Measurements from ENCODE around the gene NT5DC4. TPM values are rescaled to one million over a fixed set of nuclear protein-coding genes. Genes with fewer than 3 reads are reported as not detected.
A peak's percentile ranks its signal among the peaks of the same experiment; 100 is the strongest.
"Not testable (repeated sequence)": the region's sequence is repeated elsewhere in the genome, so short reads cannot be mapped to it uniquely, and the experiment has no call there.

The NT5DC4 gene
- polyA plus RNA-seq, 1 donor, result 2.6 TPM

DNA sequence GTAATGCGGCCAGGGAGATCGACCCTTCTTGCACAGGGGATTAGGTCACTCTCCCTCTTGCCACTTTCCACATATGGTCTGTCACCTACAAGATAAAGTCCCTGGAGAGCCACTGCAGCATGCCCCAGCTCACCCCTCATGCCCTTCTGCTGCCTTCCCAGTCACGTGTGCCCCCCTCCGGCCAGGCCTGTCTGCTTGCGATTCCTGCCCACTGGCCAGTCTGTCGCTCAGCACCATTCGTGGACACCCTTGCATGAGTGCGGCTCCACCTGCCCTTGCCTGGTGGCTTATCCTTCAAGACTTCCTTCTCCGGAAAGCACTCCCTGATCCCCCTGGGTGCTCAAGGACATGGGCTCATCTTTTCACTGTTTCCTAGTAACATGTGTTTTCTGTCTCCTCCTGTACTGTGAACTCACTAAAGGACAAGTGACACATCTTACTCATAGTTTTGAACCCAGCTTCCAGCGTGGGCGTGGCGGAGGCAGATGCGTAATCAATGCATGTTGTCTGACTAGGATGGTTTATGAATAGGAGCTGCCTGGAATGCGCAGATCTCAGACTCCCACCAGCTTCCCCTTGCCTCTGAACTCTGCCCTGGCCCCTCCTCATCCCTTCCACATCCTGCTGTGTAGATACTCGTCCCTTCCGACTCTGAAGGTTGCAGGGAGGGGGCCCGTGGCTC is 7.8 kb upstream of the NT5DC4 start:
- Histone ChIP-seq H3K9me3 (ENCODE audit: control insufficient read depth, low read depth, low read length) (no peaks in the 10 kb centered on the region), H3K36me3 (ENCODE audit: control insufficient read depth, insufficient read depth, low read length) (no peaks in the 10 kb centered on the region), H3K27ac (ENCODE audit: low read length) (no peak overlapping the region), H3K4me1 (ENCODE audit: control insufficient read depth, insufficient read depth, low read length) (peaks cover 3% of the 10 kb centered on the region), H3K4me3 (ENCODE audit: low read length) (no peak overlapping the region), H3K27me3 (ENCODE audit: control insufficient read depth, insufficient read depth, low read length) (peaks cover 2% of the 10 kb centered on the region)
- no CpG with 5 or more reads among the region's 17 CpGs for WGBS (ENCODE audit: insufficient coverage, low lambda C conversion rate)
- peak in 1 of 2 donors; percentile 34 for DNase-seq

DNA sequence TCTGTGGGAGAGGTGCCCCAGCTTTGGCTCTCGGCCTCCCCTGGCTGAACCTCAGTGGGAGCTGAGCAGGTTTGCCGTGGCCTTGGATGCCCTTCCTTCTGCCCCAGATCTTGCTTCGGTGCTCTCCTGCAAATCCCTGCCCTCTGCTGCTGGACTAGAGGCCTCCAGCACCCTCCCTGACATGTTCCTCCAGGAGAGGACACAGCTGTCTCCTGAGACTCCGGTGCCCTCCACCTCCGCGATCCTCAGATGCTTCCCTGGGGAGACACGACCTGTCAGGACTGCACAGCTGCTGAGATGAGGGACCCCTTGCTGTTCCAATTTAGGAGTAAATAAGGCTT is 7.3 kb upstream of the NT5DC4 start:
- no peaks in the 10 kb centered on the region for H3K36me3 ChIP-seq (ENCODE audit: control insufficient read depth, insufficient read depth, low read length)
- DNase-seq, result no peak
- H3K27ac ChIP-seq (ENCODE audit: low read length), result no peak overlapping the region
- H3K9me3 ChIP-seq (ENCODE audit: control insufficient read depth, low read depth, low read length), result no peaks in the 10 kb centered on the region
- H3K27me3 ChIP-seq (ENCODE audit: control insufficient read depth, insufficient read depth, low read length), result peaks cover 2% of the 10 kb centered on the region
- H3K4me1 ChIP-seq (ENCODE audit: control insufficient read depth, insufficient read depth, low read length), result peaks cover 3% of the 10 kb centered on the region
- H3K4me3 ChIP-seq (ENCODE audit: low read length), result no peak overlapping the region
- WGBS (ENCODE audit: insufficient coverage, low lambda C conversion rate), result no CpG with 5 or more reads among the region's 7 CpGs

DNA sequence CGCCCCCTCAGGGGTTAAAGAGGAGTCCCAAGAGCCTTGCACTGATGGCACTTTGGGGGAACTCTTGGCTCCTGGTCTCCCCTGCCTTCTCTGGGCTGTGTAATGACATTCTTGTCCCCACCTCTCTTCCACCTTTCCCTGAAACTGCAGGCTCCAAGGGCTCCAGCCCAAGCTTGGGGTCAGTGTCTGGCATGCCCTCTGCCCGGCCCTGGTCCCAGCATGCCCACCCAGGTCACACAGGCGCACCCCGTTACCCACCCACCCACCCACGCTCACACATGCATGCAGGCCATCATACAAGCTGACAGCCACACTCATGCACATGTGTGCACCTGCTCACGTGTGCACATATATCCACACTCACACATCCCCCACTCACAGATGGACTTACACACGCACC is 6.9 kb upstream of the NT5DC4 start:
- H3K9me3 ChIP-seq (ENCODE audit: control insufficient read depth, low read depth, low read length), result no peaks in the 10 kb centered on the region
- no CpG with 5 or more reads among the region's 7 CpGs for WGBS (ENCODE audit: insufficient coverage, low lambda C conversion rate)
- no peak overlapping the region for H3K4me3 ChIP-seq (ENCODE audit: low read length)
- H3K27ac ChIP-seq (ENCODE audit: low read length), result no peak overlapping the region
- H3K4me1 ChIP-seq (ENCODE audit: control insufficient read depth, insufficient read depth, low read length), result peaks cover 3% of the 10 kb centered on the region
- H3K36me3 ChIP-seq (ENCODE audit: control insufficient read depth, insufficient read depth, low read length), result no peaks in the 10 kb centered on the region
- DNase-seq, result no peak
- H3K27me3 ChIP-seq (ENCODE audit: control insufficient read depth, insufficient read depth, low read length), result peaks cover 2% of the 10 kb centered on the region

DNA sequence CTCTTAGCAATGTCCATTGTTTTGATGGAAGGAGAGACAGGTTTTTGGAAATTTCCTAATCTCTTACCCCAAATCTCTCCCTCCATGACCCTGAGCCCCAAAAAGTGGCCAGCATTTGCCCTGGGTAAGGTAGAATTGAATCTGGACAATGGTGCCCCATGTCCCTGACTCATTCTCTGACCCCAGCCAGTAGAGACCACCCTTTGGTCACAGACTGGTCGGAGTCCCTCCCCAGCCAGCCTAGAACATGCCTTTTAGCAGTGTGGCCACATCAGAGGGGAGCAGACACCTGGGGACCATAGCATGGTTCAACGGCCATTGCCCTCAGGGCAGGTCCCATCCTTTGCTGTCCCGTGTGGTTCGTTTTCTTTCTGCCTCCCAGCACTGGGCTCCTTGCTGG is 6.5 kb upstream of the NT5DC4 start:
- no peak for DNase-seq

DNA sequence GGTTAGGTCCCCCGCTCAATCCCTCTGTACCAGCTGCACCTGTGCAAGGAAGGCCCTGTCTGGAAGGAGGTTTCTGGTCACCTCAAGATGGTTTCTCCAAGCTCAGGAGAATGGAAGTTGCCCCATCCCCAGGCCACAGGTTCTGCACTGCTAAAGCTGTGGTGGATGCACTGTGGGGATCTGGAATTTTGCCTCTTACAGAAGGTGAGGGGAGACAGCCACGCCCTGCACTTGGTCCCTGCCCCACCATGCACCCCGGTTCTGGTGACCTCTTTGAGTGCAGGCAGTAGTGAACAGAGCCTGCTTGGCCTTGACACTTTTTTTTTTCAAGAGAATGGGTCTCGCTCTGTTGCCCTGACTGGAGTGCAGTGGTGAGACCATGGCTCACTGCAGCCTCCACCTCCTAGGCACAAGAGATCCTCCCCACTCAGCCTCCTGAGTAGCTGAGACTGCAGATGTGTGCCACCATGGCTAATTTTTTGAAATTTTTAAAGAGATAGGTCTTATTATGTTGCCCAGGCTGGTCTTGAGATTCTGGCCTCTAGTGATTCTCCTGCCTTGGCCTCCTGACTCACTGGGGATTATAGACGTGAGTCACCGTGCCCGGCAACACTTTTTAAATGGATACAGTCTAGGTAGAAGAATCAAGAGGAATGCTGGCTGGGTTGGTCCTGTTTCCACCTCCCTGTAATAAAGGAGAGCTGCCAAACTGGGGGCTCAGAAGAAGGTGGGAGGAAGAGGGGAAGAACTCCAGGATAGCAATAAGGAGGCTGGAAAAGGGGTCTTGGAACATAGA is 5.8 kb upstream of the NT5DC4 start:
- Histone ChIP-seq H3K4me3 (ENCODE audit: low read length) (no peak overlapping the region), H3K9me3 (ENCODE audit: control insufficient read depth, low read depth, low read length) (no peaks in the 10 kb centered on the region), H3K36me3 (ENCODE audit: control insufficient read depth, insufficient read depth, low read length) (no peaks in the 10 kb centered on the region), H3K27ac (ENCODE audit: low read length) (no peak overlapping the region), H3K4me1 (ENCODE audit: control insufficient read depth, insufficient read depth, low read length) (peaks cover 3% of the 10 kb centered on the region), H3K27me3 (ENCODE audit: control insufficient read depth, insufficient read depth, low read length) (peaks cover 2% of the 10 kb centered on the region)
- DNase-seq, result no peak
- WGBS (ENCODE audit: insufficient coverage, low lambda C conversion rate), result no CpG with 5 or more reads among the region's 7 CpGs

More for the DNA sequence above, 6.5 kb upstream of the NT5DC4 start:
- peaks cover 3% of the 10 kb centered on the region for H3K4me1 ChIP-seq (ENCODE audit: control insufficient read depth, insufficient read depth, low read length)
- no peaks in the 10 kb centered on the region for H3K36me3 ChIP-seq (ENCODE audit: control insufficient read depth, insufficient read depth, low read length)
- no peak overlapping the region for H3K27ac ChIP-seq (ENCODE audit: low read length)
- WGBS (ENCODE audit: insufficient coverage, low lambda C conversion rate), result no CpG with 5 or more reads among the region's 4 CpGs
- peaks cover 2% of the 10 kb centered on the region for H3K27me3 ChIP-seq (ENCODE audit: control insufficient read depth, insufficient read depth, low read length)
- H3K9me3 ChIP-seq (ENCODE audit: control insufficient read depth, low read depth, low read length), result no peaks in the 10 kb centered on the region
- H3K4me3 ChIP-seq (ENCODE audit: low read length), result no peak overlapping the region

DNA sequence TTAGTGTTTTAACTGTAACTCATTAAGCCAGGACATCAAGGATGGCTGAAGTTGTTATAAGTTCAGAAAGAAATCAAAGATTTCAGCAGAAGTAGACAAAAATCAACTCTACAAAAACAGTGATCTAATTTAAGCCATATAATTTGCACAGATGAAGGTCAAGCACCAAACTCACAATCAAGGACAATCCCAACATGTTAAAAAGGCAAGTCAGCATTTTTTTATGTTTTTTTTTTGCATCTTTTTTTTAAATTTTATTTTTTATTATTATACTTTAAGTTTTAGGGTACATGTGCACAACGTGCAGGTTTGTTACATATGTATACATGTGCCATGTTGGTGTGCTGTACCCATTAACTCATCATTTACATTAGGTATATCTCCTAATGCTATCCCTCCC is 4.7 kb upstream of the NT5DC4 start:
- H3K9me3 ChIP-seq (ENCODE audit: control insufficient read depth, low read depth, low read length); H3K36me3 ChIP-seq (ENCODE audit: control insufficient read depth, insufficient read depth, low read length); H3K27me3 ChIP-seq (ENCODE audit: control insufficient read depth, insufficient read depth, low read length); H3K4me1 ChIP-seq (ENCODE audit: control insufficient read depth, insufficient read depth, low read length); H3K4me3 ChIP-seq (ENCODE audit: low read length); H3K27ac ChIP-seq (ENCODE audit: low read length); DNase-seq: not testable (repeated sequence)
- no CpG with 5 or more reads among the region's 1 CpG for WGBS (ENCODE audit: insufficient coverage, low lambda C conversion rate)

DNA sequence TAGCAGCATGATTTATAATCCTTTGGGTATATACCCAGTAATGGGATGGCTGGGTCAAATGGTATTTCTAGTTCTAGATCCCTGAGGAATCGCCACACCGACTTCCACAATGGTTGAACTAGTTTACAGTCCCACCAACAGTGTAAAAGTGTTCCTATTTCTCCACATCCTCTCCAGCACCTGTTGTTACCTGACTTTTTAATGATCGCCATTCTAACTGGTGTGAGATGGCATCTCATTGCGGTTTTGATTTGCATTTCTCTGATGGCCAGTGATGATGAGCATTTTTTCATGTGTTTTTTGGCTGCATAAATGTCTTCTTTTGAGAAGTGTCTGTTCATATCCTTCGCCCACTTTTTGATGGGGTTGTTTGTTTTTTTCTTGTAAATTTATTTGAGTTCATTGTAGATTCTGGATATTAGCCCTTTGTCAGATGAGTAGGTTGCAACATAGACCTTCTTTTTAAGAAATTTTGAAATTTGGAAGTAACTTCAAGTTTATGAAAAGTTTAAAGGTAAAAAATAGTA is 3.9 kb upstream of the NT5DC4 start:
- no CpG with 5 or more reads among the region's 5 CpGs for WGBS (ENCODE audit: insufficient coverage, low lambda C conversion rate)
- H3K36me3 ChIP-seq (ENCODE audit: control insufficient read depth, insufficient read depth, low read length); DNase-seq; H3K4me1 ChIP-seq (ENCODE audit: control insufficient read depth, insufficient read depth, low read length); H3K9me3 ChIP-seq (ENCODE audit: control insufficient read depth, low read depth, low read length); H3K27ac ChIP-seq (ENCODE audit: low read length); H3K4me3 ChIP-seq (ENCODE audit: low read length); H3K27me3 ChIP-seq (ENCODE audit: control insufficient read depth, insufficient read depth, low read length): not testable (repeated sequence)

DNA sequence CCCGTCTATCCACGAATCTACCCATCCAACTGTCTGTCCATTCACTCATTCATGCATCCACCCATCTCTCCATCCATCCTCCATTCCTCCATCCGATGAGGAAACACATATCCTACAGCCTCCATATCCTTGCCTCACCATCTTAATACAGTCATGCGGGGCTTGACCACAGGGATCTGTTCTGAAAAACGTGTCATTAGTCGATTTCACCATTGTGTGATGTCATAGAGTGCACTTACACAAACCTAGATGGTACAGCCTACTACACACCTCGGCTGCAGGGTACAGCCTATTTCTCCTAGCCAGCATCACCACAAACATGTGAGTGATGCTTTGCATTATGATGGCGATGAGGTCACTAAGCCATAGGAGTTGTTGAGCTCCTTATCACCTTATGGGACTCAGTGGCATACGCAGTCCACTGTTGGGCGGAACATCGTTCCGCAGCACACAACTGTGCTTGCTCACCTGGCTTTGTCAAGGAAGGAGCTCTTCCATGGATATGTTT is 1.9 kb upstream of the NT5DC4 start:
- no peaks in the 10 kb centered on the region for H3K9me3 ChIP-seq (ENCODE audit: control insufficient read depth, low read depth, low read length)
- H3K27me3 ChIP-seq (ENCODE audit: control insufficient read depth, insufficient read depth, low read length), result peaks cover 2% of the 10 kb centered on the region
- H3K36me3 ChIP-seq (ENCODE audit: control insufficient read depth, insufficient read depth, low read length), result no peaks in the 10 kb centered on the region
- WGBS (ENCODE audit: insufficient coverage, low lambda C conversion rate), result 90% methylated on average over 2 of the region's 12 CpGs
- no peaks in the 10 kb centered on the region for H3K4me1 ChIP-seq (ENCODE audit: control insufficient read depth, insufficient read depth, low read length)
- DNase-seq, result no peak
- no peak overlapping the region for H3K4me3 ChIP-seq (ENCODE audit: low read length)
- H3K27ac ChIP-seq (ENCODE audit: low read length), result no peak overlapping the region

DNA sequence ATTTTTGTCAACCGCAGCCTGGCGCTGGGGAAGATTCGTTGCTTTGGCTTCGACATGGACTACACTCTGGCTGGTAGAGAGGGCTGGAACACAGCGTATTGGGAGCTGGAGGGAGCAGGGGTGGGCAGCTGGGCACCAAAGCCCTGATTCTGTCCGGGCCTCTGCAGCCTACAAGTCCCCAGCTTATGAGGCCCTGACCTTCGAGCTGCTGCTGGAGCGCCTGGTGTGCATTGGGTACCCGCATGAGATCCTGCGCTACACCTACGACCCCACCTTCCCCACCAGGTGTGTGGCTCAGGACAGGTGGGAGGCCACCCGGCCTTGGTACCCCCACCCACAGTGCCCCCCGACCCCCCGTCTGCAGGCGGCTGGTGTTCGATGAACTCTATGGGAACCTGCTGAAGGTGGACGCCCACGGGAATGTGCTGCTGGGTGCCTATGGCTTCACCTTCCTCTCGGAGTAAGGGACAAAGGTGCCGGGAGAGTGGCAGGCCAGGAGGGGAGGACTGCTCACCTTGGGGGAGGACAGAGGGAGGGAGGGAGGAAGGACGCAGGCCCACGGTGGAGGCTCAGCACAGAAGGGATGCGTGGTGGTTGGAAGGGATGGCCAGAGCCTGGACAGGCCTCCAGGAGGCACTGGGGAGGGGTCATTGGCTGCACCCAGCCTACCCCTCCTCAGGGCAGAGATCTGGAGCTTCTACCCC is 1.2 kb downstream of the NT5DC4 start:
- WGBS (ENCODE audit: insufficient coverage, low lambda C conversion rate), result no CpG with 5 or more reads among the region's 23 CpGs
- H3K9me3 ChIP-seq (ENCODE audit: control insufficient read depth, low read depth, low read length), result no peaks in the 10 kb centered on the region
- H3K4me1 ChIP-seq (ENCODE audit: control insufficient read depth, insufficient read depth, low read length), result peaks cover 21% of the 10 kb centered on the region
- no peak overlapping the region for H3K4me3 ChIP-seq (ENCODE audit: low read length)
- H3K36me3 ChIP-seq (ENCODE audit: control insufficient read depth, insufficient read depth, low read length), result no peaks in the 10 kb centered on the region
- no peaks in the 10 kb centered on the region for H3K27me3 ChIP-seq (ENCODE audit: control insufficient read depth, insufficient read depth, low read length)
- no peak for DNase-seq
- no peak overlapping the region for H3K27ac ChIP-seq (ENCODE audit: low read length)

DNA sequence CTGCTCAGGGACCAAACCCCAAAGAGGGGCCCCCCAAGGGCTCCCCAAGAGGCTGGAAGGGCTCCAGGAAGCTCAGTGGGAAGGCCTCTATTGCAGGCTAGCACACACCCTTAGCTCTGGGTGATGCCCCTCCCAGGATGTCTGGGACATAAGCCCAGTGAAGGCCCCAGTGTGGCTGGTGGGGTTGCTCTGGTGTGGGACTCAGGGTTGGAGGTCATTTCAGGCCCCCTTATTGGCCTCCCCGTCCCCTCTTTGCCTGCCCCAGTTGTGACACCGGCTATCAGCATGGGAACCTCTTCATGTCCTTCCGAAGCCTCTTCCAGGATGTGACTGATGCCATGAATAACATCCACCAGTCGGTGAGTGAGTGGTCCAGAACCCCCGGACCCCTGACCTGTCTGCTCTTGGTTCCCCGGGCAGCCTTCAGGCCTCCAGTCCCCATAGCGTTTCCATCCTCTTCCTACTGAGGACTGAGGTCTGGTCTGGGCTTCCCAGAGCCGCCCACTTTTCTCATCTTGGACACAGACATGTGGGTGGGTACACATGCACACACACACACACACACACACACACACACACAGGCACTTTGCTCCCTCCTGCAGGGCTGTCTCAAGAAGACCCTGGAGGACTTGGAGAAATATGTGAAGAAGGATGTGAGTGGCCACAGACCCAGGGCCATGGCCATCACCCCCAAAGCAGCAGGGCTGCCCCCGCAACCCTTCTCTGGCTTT is 2.2 kb downstream of the NT5DC4 start:
- no peaks in the 10 kb centered on the region for H3K36me3 ChIP-seq (ENCODE audit: control insufficient read depth, insufficient read depth, low read length)
- H3K27me3 ChIP-seq (ENCODE audit: control insufficient read depth, insufficient read depth, low read length), result no peaks in the 10 kb centered on the region
- DNase-seq, result no peak
- peaks cover 22% of the 10 kb centered on the region for H3K4me1 ChIP-seq (ENCODE audit: control insufficient read depth, insufficient read depth, low read length)
- 100% methylated on average over 2 of the region's 9 CpGs for WGBS (ENCODE audit: insufficient coverage, low lambda C conversion rate)
- H3K9me3 ChIP-seq (ENCODE audit: control insufficient read depth, low read depth, low read length), result no peaks in the 10 kb centered on the region
- no peak overlapping the region for H3K4me3 ChIP-seq (ENCODE audit: low read length)
- no peak overlapping the region for H3K27ac ChIP-seq (ENCODE audit: low read length)
